HL-60 (cell line): ENCODE measurements around the gene XPC.

Experiments used
- GABPA ChIP-seq: IDR thresholded peaks from 2 replicates; pipeline ENCODE4 v1.6.1; 2012; ENCODE audit warnings: low read depth
- POLR2AphosphoS5 ChIP-seq: IDR thresholded peaks from 2 replicates; pipeline ENCODE4 v1.6.1; 2012; ENCODE audit warnings: low read depth
- SPI1 ChIP-seq: IDR thresholded peaks from 2 replicates; pipeline ENCODE4 v1.6.1; 2012; ENCODE audit warnings: low read depth, mild to moderate bottlenecking, borderline replicate concordance
- TF ChIP-seq, protein P1 (sequence below): IDR thresholded peaks from one replicate; pipeline ENCODE4 v1.5.1; 2011; ENCODE audit warnings: low read length, control low read depth, inconsistent platforms; ENCODE audit not compliant: insufficient read depth
- TF ChIP-seq, protein P2 (sequence below): IDR thresholded peaks from 2 replicates; pipeline ENCODE4 v1.6.1; 2012; ENCODE audit warnings: low read depth; ENCODE audit not compliant: insufficient replicate concordance

DNA sequence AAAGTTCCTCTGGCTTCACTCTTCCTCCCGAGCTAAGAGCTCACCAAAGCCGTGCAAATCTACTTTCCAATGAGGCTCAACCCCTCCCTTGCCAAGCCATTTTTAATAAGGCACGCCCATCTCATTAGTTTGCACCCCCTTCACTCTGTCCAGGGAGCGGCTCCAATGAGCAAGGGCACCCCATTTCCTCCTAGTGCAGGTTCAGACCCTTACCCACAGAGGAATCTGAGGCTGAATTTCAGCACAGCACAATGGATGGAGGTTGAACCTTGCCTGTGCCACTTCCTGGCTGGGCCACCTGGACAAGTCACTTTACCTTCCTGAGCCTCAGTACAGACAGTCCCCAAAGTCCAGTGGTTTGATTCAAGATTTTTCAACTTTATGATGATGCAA lies 25.4 kb downstream of the XPC start:
- TF ChIP-seq, protein P1, sequence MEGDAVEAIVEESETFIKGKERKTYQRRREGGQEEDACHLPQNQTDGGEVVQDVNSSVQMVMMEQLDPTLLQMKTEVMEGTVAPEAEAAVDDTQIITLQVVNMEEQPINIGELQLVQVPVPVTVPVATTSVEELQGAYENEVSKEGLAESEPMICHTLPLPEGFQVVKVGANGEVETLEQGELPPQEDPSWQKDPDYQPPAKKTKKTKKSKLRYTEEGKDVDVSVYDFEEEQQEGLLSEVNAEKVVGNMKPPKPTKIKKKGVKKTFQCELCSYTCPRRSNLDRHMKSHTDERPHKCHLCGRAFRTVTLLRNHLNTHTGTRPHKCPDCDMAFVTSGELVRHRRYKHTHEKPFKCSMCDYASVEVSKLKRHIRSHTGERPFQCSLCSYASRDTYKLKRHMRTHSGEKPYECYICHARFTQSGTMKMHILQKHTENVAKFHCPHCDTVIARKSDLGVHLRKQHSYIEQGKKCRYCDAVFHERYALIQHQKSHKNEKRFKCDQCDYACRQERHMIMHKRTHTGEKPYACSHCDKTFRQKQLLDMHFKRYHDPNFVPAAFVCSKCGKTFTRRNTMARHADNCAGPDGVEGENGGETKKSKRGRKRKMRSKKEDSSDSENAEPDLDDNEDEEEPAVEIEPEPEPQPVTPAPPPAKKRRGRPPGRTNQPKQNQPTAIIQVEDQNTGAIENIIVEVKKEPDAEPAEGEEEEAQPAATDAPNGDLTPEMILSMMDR, result no peak
- no peak for TF ChIP-seq POLR2AphosphoS5
- no peak for TF ChIP-seq GABPA
- TF ChIP-seq SPI1, result no peak
- TF ChIP-seq, protein P2, sequence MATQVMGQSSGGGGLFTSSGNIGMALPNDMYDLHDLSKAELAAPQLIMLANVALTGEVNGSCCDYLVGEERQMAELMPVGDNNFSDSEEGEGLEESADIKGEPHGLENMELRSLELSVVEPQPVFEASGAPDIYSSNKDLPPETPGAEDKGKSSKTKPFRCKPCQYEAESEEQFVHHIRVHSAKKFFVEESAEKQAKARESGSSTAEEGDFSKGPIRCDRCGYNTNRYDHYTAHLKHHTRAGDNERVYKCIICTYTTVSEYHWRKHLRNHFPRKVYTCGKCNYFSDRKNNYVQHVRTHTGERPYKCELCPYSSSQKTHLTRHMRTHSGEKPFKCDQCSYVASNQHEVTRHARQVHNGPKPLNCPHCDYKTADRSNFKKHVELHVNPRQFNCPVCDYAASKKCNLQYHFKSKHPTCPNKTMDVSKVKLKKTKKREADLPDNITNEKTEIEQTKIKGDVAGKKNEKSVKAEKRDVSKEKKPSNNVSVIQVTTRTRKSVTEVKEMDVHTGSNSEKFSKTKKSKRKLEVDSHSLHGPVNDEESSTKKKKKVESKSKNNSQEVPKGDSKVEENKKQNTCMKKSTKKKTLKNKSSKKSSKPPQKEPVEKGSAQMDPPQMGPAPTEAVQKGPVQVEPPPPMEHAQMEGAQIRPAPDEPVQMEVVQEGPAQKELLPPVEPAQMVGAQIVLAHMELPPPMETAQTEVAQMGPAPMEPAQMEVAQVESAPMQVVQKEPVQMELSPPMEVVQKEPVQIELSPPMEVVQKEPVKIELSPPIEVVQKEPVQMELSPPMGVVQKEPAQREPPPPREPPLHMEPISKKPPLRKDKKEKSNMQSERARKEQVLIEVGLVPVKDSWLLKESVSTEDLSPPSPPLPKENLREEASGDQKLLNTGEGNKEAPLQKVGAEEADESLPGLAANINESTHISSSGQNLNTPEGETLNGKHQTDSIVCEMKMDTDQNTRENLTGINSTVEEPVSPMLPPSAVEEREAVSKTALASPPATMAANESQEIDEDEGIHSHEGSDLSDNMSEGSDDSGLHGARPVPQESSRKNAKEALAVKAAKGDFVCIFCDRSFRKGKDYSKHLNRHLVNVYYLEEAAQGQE, result no peak
